GM21619 (cell line): ENCODE measurements around the gene PDCD10.

ENCODE experiments used
- ATAC-seq: cut with Tn5 transposase; IDR thresholded peaks from one replicate; pipeline ENCODE4 v1.9.1; 2021; ENCODE audit not compliant: unreplicated experiment

PDCD10 gene

GRCh38 chr3:167735233-167736138 is 794 bp upstream of the PDCD10 start, which contains the start of gene SERPINI1:
Gene SERPINI1 (plus strand): TSS chr3:167735721. CDS start chr3:167789129, 53,408 bp downstream.
- ATAC-seq = peak; percentile 60

- no peak for ATAC-seq
Observed at GRCh38 chr3:167733961-167734497, 663 bp downstream of the PDCD10 start.

- ATAC-seq = no peak
Observed at GRCh38 chr3:167732313-167733065, 2.2 kb downstream of the PDCD10 start.

GRCh38 chr3:167731393-167731792 is 3.3 kb downstream of the PDCD10 start:
- ATAC-seq = no peak

GRCh38 chr3:167729591-167729990 is 5.1 kb downstream of the PDCD10 start:
- no peak for ATAC-seq

GRCh38 chr3:167728632-167729323 is 5.9 kb downstream of the PDCD10 start:
- no peak for ATAC-seq

- no peak for ATAC-seq
Observed at GRCh38 chr3:167728176-167728575, 6.5 kb downstream of the PDCD10 start.

GRCh38 chr3:167723872-167724271 is 10.8 kb downstream of the PDCD10 start:
- no peak for ATAC-seq

- no peak for ATAC-seq
Observed at GRCh38 chr3:167723025-167723512, 11.6 kb downstream of the PDCD10 start.

- ATAC-seq = no peak
Observed at GRCh38 chr3:167718582-167718981, 16.1 kb downstream of the PDCD10 start.

- ATAC-seq = no peak
Observed at GRCh38 chr3:167716920-167717319, 17.8 kb downstream of the PDCD10 start.

- no peak for ATAC-seq
Observed at GRCh38 chr3:167714871-167715270, 19.8 kb downstream of the PDCD10 start.

- ATAC-seq = no peak
Observed at GRCh38 chr3:167712445-167712844, 22.2 kb downstream of the PDCD10 start.

GRCh38 chr3:167711439-167711838 is 23.3 kb downstream of the PDCD10 start:
- ATAC-seq = no peak

- ATAC-seq = no peak
Observed at GRCh38 chr3:167710552-167710951, 24.1 kb downstream of the PDCD10 start.

GRCh38 chr3:167709690-167710089 is 25.0 kb downstream of the PDCD10 start:
- no peak for ATAC-seq

GRCh38 chr3:167705840-167706239 is 28.9 kb downstream of the PDCD10 start:
- no peak for ATAC-seq

- no peak for ATAC-seq
Observed at GRCh38 chr3:167700926-167701325, 33.8 kb downstream of the PDCD10 start.

- ATAC-seq = no peak
Observed at GRCh38 chr3:167700046-167700445, 34.6 kb downstream of the PDCD10 start.

GRCh38 chr3:167694121-167694520 is 40.6 kb downstream of the PDCD10 start:
- ATAC-seq = no peak

- ATAC-seq = peak; percentile 100
Observed at GRCh38 chr3:167691366-167691765, 43.3 kb downstream of the PDCD10 start.
